ENCODE data around the gene HMCN1. TPM values are rescaled to one million over a fixed set of nuclear protein-coding genes. Genes with fewer than 3 reads are reported as not detected.

The HMCN1 gene
- total and polyA plus RNA-seq, 2 experiments from 2014 or later = 1.6 to 8.7 TPM

DNA sequence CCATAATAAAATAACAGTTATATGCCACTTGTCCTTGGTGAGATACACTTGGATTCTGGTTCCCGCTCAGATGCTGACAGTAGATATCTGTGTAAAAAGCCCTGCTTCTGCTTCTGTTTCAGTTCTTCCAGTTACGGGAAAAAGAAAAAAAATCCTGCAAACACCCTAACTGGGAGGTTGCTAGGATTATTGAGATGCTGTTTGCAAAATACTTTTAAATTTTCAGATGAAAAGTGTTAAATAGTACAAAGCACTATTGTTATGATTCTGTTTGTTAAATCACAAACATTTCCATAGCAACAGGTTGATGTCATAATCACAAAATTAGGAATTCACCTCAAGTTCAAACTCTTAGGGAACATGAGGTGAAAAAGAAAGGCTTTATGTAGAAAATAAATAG is 232.3 kb downstream of the HMCN1 start:
- H3F3A ChIP-seq (replicated peaks; ENCODE audit: low read depth) = no peaks in the 10 kb centered on the region
- DNase-seq (ENCODE audit: low spot score) = no peak
- Mint-ChIP-seq H3K27ac (no peak overlapping the region), H3K4me1 (peaks cover 15% of the 10 kb centered on the region), H3K36me3 (ENCODE audit: low read depth) (no peaks in the 10 kb centered on the region; the same call in 2 of the 3 replicates), H3K4me3 (no peak overlapping the region), H3K27me3 (ENCODE audit: insufficient read depth, low read depth, poor library complexity) (peaks cover 3% of the 10 kb centered on the region), H3K9me3 (no peaks in the 10 kb centered on the region)
- H4K20me1 ChIP-seq (replicated peaks; ENCODE audit: insufficient read depth) = no peaks in the 10 kb centered on the region
- TF ChIP-seq EZH2 (IDR thresholded peaks at IDR 0.05; ENCODE audit: low read depth, unreplicated experiment) = no peak
- TF ChIP-seq CREB1 (CRISPR knock-in tag; IDR thresholded peaks at IDR 0.05; ENCODE audit: low read depth) = no peak
- no peak for TF ChIP-seq EZH2phosphoT487 (IDR thresholded peaks at IDR 0.05; ENCODE audit: unreplicated experiment)
- TF ChIP-seq NANOG (IDR thresholded peaks at IDR 0.05; ENCODE audit: borderline replicate concordance) = no peak
- TF ChIP-seq, protein P1, sequence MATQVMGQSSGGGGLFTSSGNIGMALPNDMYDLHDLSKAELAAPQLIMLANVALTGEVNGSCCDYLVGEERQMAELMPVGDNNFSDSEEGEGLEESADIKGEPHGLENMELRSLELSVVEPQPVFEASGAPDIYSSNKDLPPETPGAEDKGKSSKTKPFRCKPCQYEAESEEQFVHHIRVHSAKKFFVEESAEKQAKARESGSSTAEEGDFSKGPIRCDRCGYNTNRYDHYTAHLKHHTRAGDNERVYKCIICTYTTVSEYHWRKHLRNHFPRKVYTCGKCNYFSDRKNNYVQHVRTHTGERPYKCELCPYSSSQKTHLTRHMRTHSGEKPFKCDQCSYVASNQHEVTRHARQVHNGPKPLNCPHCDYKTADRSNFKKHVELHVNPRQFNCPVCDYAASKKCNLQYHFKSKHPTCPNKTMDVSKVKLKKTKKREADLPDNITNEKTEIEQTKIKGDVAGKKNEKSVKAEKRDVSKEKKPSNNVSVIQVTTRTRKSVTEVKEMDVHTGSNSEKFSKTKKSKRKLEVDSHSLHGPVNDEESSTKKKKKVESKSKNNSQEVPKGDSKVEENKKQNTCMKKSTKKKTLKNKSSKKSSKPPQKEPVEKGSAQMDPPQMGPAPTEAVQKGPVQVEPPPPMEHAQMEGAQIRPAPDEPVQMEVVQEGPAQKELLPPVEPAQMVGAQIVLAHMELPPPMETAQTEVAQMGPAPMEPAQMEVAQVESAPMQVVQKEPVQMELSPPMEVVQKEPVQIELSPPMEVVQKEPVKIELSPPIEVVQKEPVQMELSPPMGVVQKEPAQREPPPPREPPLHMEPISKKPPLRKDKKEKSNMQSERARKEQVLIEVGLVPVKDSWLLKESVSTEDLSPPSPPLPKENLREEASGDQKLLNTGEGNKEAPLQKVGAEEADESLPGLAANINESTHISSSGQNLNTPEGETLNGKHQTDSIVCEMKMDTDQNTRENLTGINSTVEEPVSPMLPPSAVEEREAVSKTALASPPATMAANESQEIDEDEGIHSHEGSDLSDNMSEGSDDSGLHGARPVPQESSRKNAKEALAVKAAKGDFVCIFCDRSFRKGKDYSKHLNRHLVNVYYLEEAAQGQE (IDR thresholded peaks at IDR 0.05; ENCODE audit: unreplicated experiment) = no peak
- TF ChIP-seq, protein P2, sequence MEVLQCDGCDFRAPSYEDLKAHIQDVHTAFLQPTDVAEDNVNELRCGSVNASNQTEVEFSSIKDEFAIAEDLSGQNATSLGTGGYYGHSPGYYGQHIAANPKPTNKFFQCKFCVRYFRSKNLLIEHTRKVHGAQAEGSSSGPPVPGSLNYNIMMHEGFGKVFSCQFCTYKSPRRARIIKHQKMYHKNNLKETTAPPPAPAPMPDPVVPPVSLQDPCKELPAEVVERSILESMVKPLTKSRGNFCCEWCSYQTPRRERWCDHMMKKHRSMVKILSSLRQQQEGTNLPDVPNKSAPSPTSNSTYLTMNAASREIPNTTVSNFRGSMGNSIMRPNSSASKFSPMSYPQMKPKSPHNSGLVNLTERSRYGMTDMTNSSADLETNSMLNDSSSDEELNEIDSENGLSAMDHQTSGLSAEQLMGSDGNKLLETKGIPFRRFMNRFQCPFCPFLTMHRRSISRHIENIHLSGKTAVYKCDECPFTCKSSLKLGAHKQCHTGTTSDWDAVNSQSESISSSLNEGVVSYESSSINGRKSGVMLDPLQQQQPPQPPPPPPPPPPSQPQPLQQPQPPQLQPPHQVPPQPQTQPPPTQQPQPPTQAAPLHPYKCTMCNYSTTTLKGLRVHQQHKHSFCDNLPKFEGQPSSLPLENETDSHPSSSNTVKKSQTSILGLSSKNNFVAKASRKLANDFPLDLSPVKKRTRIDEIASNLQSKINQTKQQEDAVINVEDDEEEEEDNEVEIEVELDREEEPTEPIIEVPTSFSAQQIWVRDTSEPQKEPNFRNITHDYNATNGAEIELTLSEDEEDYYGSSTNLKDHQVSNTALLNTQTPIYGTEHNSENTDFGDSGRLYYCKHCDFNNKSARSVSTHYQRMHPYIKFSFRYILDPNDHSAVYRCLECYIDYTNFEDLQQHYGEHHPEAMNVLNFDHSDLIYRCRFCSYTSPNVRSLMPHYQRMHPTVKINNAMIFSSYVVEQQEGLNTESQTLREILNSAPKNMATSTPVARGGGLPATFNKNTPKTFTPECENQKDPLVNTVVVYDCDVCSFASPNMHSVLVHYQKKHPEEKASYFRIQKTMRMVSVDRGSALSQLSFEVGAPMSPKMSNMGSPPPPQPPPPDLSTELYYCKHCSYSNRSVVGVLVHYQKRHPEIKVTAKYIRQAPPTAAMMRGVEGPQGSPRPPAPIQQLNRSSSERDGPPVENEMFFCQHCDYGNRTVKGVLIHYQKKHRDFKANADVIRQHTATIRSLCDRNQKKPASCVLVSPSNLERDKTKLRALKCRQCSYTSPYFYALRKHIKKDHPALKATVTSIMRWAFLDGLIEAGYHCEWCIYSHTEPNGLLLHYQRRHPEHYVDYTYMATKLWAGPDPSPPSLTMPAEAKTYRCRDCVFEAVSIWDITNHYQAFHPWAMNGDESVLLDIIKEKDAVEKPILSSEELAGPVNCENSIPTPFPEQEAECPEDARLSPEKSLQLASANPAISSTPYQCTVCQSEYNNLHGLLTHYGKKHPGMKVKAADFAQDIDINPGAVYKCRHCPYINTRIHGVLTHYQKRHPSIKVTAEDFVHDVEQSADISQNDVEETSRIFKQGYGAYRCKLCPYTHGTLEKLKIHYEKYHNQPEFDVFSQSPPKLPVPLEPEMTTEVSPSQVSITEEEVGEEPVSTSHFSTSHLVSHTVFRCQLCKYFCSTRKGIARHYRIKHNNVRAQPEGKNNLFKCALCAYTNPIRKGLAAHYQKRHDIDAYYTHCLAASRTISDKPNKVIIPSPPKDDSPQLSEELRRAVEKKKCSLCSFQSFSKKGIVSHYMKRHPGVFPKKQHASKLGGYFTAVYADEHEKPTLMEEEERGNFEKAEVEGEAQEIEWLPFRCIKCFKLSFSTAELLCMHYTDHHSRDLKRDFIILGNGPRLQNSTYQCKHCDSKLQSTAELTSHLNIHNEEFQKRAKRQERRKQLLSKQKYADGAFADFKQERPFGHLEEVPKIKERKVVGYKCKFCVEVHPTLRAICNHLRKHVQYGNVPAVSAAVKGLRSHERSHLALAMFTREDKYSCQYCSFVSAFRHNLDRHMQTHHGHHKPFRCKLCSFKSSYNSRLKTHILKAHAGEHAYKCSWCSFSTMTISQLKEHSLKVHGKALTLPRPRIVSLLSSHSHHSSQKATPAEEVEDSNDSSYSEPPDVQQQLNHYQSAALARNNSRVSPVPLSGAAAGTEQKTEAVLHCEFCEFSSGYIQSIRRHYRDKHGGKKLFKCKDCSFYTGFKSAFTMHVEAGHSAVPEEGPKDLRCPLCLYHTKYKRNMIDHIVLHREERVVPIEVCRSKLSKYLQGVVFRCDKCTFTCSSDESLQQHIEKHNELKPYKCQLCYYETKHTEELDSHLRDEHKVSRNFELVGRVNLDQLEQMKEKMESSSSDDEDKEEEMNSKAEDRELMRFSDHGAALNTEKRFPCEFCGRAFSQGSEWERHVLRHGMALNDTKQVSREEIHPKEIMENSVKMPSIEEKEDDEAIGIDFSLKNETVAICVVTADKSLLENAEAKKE (CRISPR knock-in tag; IDR thresholded peaks at IDR 0.05) = no peak
- no peak for TF ChIP-seq ZNF114 (CRISPR knock-in tag; IDR thresholded peaks at IDR 0.05)
- TF ChIP-seq, protein P3, sequence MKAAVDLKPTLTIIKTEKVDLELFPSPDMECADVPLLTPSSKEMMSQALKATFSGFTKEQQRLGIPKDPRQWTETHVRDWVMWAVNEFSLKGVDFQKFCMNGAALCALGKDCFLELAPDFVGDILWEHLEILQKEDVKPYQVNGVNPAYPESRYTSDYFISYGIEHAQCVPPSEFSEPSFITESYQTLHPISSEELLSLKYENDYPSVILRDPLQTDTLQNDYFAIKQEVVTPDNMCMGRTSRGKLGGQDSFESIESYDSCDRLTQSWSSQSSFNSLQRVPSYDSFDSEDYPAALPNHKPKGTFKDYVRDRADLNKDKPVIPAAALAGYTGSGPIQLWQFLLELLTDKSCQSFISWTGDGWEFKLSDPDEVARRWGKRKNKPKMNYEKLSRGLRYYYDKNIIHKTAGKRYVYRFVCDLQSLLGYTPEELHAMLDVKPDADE (IDR thresholded peaks at IDR 0.05) = no peak
- TF ChIP-seq, protein P4, sequence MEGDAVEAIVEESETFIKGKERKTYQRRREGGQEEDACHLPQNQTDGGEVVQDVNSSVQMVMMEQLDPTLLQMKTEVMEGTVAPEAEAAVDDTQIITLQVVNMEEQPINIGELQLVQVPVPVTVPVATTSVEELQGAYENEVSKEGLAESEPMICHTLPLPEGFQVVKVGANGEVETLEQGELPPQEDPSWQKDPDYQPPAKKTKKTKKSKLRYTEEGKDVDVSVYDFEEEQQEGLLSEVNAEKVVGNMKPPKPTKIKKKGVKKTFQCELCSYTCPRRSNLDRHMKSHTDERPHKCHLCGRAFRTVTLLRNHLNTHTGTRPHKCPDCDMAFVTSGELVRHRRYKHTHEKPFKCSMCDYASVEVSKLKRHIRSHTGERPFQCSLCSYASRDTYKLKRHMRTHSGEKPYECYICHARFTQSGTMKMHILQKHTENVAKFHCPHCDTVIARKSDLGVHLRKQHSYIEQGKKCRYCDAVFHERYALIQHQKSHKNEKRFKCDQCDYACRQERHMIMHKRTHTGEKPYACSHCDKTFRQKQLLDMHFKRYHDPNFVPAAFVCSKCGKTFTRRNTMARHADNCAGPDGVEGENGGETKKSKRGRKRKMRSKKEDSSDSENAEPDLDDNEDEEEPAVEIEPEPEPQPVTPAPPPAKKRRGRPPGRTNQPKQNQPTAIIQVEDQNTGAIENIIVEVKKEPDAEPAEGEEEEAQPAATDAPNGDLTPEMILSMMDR (conservative IDR thresholded peaks at IDR 0.05; ENCODE audit: low read depth in 2 of 2) = no peak
- TF ChIP-seq JUNB (IDR thresholded peaks at IDR 0.05; ENCODE audit: unreplicated experiment) = no peak
- no peak for TF ChIP-seq STAT1 (IDR thresholded peaks at IDR 0.05; ENCODE audit: unreplicated experiment)
- no peak for TF ChIP-seq ZNF331 (CRISPR knock-in tag; IDR thresholded peaks at IDR 0.05; ENCODE audit: low read depth)
- TF ChIP-seq POLR2AphosphoS5 (IDR thresholded peaks at IDR 0.05; ENCODE audit: low read depth) = no peak
- H3K4me3 ChIP-seq = no peak overlapping the region
- no peak for ATAC-seq
- H3K79me2 ChIP-seq (replicated peaks; ENCODE audit: insufficient read depth) = no peaks in the 10 kb centered on the region
- peaks cover 12% of the 10 kb centered on the region for H3K4me1 ChIP-seq (ENCODE audit: insufficient read depth)
- H3K4me2 ChIP-seq = no peak overlapping the region
- H3K36me3 ChIP-seq (ENCODE audit: insufficient read depth) = no peaks in the 10 kb centered on the region
- no peak overlapping the region for H3K27ac ChIP-seq (ENCODE audit: low read depth)
- no peaks in the 10 kb centered on the region for H3K27me3 ChIP-seq (ENCODE audit: insufficient read depth)
- 0 out of 2 replicates have a peak, but pooled peaks cover 3% of the 10 kb centered on the region for H3K9me2 ChIP-seq (ENCODE audit: insufficient read depth)
- no peak overlapping the region for H2AFZ ChIP-seq
